ENCODE measurements around the gene CACNA1D.
A peak's percentile ranks its signal among the peaks of the same experiment; 100 is the strongest.

The CACNA1D gene

GRCh38 chr3:53819163-53819868 lies 324.9 kb downstream of the CACNA1D start:
- TF ChIP-seq CTCF (conservative IDR thresholded peaks at IDR 0.05; ENCODE audit: low read depth), result no peak
- CTCF ChIA-PET, result no interaction called here
- DNase-seq (ENCODE audit: low spot score), result no peak
- no peak overlapping the region for H3K27ac ChIP-seq
- POLR2A ChIA-PET (ENCODE audit: low non-redundant PET), result no interaction called here

DNA sequence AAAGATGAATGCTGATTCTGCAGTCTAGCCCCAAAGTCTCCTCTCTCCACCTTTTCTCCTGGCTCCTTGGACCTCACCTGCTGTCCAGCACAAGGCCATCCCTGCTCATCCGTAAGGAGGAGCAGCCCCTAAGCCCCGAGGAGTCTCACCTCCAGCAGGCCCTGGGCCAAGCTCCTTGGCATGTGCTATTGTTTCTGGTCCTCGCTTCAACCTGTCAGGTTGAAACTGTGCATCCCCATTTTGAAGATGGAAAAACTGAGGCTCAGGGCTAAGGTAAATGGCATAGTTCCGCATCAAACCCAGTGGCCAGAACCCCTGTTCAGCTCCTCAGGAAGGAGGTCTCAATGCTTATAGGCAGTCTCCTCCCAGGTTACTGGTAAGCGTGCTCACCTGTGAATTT lies 325.7 kb downstream of the CACNA1D start:
- DNase-seq (ENCODE audit: low spot score), result no peak
- TF ChIP-seq CTCF (conservative IDR thresholded peaks at IDR 0.05; ENCODE audit: low read depth), result no peak
- no peak overlapping the region for H3K27ac ChIP-seq
- ChIA-PET CTCF (no interaction called here), POLR2A (ENCODE audit: low non-redundant PET) (no interaction called here)

DNA sequence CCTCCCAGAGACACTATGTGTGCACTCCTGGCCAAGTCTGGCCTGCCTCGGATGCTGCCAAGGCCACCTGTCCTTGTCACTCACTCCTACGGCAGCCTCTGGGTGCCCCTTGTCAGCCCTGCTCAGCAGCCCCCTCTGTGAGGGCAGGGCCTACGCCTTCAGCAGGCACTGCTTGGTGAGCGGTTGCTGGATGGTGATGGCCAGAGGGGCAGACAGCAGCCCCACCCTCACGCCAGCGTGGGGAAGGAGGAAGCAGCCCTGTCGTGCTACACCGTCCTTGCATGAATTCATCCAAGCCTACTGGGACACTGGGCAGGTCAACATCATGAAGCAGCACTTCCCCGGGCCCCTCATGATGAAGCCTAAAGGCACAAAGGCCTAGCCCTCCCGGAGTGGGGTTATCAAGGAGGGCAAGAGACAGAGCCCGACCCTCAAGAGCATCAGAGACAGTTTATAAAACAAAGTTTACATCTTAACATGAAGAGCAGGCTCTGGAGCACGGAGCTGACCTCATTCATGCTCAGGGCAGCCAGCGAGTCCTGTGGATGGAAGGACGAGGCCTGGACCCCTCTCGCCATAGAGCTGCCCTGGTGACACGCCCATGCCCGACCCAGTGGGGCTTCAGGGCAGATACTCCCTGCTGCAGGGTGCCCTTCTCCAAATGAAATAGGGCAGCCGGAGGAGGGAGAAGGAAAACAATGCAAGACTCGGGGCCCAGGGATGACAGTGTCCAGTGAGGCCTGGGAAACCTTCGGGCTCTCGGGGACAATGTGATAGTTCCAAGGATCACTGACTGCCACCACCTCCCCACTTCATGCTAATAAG lies 326.6 kb downstream of the CACNA1D start:
- no peak overlapping the region for H3K27ac ChIP-seq
- ChIA-PET CTCF (no interaction called here), POLR2A (ENCODE audit: low non-redundant PET) (no interaction called here)
- no peak for DNase-seq (ENCODE audit: low spot score)
- no peak for TF ChIP-seq CTCF (conservative IDR thresholded peaks at IDR 0.05; ENCODE audit: low read depth)

DNA sequence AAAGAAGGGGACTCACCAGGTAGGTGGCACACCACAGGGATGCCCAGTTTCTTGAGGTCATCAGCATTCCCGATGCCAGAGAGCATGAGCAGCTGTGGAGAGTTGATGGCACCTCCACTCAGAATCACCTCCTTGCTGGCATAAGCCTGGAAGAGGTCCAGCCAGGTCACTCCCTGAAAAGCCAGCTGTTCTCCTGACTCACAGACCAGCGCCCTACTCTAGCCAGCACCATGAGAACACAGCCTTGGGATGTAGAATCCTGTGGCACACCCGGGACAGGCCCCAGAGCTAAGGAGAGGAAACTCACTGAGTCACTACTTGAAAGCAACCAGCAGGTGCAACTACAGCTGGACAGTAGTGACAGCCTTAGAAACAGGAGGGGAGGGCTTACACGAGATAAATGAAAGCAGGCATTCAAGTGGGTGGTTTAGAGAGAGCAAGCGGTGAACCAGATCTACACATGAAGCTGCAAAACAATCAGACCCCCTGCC lies 327.3 kb downstream of the CACNA1D start:
- ChIA-PET CTCF (no interaction called here), POLR2A (ENCODE audit: low non-redundant PET) (no interaction called here)
- peak; percentile 17 for DNase-seq (ENCODE audit: low spot score)
- TF ChIP-seq CTCF (conservative IDR thresholded peaks at IDR 0.05; ENCODE audit: low read depth), result no peak
- no peak overlapping the region for H3K27ac ChIP-seq

DNA sequence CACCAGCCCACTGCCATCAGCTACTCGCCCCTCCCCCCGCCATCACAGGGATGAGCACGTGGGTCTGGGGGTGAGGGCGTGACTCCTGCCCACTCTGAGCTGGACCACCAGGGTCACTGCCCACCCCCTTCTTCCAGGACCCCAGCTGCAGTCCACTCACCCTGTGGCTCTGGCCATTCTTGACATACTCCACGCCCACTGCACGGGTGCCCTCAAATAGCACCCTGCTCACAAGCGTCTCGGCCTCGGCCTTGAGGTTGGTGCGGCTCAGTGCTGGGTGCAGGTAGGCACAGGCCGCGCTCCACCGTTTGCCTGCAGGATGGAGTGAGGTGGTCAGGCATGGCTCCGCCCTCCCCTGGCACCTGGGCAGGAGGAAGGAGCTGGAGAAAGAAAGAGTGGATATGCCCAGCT lies 327.9 kb downstream of the CACNA1D start:
- DNase-seq (ENCODE audit: low spot score), result no peak
- CTCF ChIA-PET, result no interaction called here
- no peak overlapping the region for H3K27ac ChIP-seq
- TF ChIP-seq CTCF (conservative IDR thresholded peaks at IDR 0.05; ENCODE audit: low read depth), result no peak
- POLR2A ChIA-PET (ENCODE audit: low non-redundant PET), result no interaction called here

DNA sequence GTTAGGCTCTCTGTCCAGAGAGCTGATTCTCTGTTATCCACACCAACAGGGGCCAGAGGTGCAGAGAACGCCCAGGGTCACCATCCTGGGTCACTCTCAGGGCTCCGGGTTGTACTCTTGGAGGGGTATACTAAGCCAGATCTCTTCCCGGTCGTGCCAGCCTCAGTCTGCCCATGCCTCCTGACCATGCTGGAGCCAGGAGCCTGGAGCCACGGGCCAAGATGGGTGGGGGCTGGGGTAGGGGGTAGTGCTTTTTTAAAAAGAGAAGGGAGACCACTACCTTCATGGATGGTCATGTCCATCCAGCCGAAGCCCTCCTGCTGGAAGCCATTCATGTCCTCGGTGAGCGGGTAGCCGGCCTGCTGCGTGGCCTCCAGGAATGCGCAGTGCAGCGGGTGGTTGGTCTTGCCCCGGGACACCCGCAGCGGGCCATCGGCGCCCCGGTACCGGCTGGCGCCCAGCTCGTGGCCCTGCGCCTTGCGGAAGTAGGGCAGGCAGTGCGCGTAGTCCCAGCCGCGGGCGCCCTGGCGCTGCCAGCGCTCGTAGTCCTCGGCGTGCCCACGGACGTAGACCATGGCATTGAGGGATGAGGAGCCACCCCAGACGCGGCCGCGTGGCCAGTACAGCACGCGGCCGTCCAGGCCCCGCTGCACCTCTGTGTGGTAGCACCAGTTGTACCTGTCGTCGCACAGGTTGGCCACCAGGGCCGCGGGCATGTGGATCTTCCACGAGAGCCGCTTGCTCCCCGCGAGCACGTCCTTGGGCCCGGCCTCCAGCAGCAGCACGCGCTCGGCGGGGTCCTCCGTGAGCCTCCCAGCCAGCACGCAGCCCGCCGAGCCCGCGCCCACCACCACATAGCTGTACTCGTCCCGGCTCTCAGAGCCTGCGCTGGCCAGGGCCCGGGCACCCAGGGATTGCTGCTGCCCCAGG lies 328.9 kb downstream of the CACNA1D start:
- no peak overlapping the region for H3K27ac ChIP-seq
- no peak for TF ChIP-seq CTCF (conservative IDR thresholded peaks at IDR 0.05; ENCODE audit: low read depth)
- no peak for DNase-seq (ENCODE audit: low spot score)
- ChIA-PET POLR2A (ENCODE audit: low non-redundant PET) (no interaction called here), CTCF (no interaction called here)

Data from RWPE1 (cell line).